Right ventricle myocardium inferior (tissue), 1 donor: ENCODE results near the gene ADGRD1. TPM values are rescaled to one million over a fixed set of nuclear protein-coding genes. Genes with fewer than 3 reads are reported as not detected.
A peak's percentile ranks its signal among the peaks of the same experiment; 100 is the strongest.

Source experiments
- ATAC-seq: fragments of 200-7000 bp; cut with Tn5 transposase; one replicate; pipeline ENCODE4 v1.9.1; 2020; ENCODE audit warnings: mild to moderate bottlenecking, moderate library complexity
- DNase-seq: peaks from one replicate; pipeline ENCODE4 v3.0.0; 2021; ENCODE audit errors: missing footprints
- intact Hi-C: fragments of 100-400 bp; cut with DNase I; formaldehyde crosslinking; loops from one replicate; pipeline ENCODE4 v1.11.0; 2022
- total RNA-seq: library from RNA; stranded (reverse); fragmentation: NEBNext Ultra II Directional; extraction: Animal tissue kit (Norgen Biotek cat#: 25700); gene quantifications from one replicate; pipeline ENCODE4 v1.2.1, GENCODE V29; 2021
- donor health status: DM: no; HTN: yes; CAD: no; lungs with severe emphysema.

The ADGRD1 gene
- total RNA-seq, 1 donor from 2014 or later: 89.1 TPM

DNA sequence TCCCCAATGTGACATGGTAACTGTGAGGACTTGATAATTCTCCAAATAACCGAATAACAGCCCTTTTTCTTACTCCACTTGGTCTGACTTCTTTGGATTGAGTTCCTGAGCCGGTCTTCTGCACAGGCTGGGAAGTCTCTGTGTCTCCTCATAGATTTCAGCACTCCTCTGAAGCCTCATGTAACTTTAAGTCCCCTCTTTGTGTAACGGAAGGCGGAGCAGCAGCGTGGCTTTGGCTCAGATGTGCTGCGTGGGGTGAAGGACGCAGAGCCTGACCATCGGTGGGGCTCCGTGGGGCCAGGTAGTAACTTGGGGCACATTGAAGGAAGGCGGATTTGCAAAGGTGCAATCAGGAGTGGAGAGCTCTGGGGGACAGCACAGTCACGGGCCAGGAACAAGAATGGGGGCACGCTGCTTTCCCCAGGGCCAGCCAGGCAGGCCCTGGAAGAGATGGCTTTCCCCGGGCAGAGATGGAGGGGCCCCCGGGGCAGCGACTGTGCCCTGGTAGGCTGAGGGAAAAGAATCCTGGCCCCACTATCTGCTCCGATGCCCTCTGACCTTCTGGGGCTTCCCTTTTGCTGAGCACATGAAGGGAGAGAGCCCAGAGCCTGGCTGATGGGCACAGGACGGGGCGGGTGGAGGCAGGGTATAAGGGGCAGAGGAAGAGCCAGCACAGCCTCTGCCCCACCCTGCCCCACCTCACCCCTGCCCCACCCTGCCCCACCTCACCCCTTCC lies 56.9 kb downstream of the ADGRD1 start:
- intact Hi-C loops: no loop called here
- ATAC-seq (peak; percentile 9), DNase-seq (peak; percentile 71)

GRCh38 chr12:131011165-131012079 lies 57.7 kb downstream of the ADGRD1 start:
- intact Hi-C loops: no loop called here
- ATAC-seq (peak; percentile 33), DNase-seq (peak; percentile 76)

DNA sequence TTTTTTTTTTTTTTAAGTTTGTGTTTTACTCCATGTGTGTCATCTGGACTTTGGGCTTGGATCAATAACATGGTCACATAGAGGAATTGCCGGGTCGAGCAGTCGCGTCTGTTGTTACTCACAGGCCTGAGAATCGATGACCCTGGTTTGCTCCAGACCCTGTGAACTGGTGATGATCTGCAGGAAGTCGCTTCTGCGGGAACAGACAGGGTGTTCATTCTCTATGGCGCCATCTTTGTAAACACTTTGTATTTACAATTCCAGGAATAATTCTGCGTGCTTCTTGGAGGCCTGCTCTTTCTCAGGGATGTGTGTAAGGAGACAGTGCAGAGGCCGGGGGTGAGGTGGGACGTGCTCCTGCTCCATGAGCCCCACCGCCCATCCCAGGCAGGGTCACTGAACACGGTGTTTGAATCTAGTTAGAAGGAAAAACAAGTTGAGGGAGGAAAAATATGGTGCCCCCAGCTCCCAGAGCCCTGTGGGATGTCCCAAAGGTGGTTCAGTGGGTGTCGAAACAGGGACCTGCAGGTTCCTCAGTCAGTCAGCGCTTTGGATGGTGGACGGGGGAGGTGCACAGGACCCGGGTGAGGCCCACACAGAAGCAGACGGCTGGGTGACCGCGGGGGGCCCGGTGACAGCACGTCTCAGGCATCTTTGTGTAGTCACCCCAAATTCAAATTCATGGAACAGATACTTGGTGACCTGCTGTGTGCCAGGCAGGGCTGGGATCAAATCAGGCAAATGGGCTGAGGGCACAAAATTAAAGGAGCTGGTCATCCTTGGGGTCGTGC lies 58.8 kb downstream of the ADGRD1 start:
- peak; percentile 58 for DNase-seq
- intact Hi-C loops: no loop called here
- ATAC-seq: no peak

DNA sequence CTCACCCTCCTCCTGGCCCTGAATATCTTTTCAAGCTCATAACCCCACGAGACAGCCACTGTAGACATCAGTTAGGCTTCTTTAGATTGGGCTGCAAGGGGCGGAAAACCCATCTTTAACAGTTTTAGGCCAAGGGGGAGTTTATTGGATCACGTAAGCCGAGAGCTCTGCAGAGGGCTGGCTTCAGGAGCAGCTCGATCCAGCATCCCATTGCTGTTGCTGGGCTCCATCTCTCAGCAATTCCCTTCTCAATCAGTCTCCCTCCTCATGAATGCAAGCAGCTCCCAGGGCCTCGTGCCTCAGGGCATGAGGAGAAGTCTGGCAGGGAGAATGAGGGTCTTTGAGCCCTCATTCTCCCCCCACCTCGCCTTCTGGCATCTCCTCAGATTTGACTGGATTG lies 59.4 kb downstream of the ADGRD1 start:
- ATAC-seq (no peak), DNase-seq (peak; percentile 11)

DNA sequence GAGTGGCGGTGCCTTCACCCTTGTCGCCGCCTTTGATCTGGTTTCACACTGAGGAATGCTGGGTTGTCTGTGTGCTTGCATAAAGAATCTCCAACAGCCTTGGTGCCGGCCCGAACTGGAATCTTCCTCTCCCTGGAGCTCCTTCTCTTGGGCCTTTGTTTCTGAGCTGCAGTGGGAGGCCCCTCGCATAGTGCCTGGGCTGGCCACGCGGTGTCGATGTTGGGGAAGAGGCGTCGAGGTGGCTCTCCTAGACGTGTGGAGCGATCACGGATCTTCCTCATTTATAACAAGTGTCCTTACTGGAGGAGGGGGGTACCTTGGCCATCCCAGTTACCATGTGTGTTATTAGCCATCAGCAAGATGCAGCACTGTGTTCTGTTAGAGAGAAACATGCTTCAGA lies 60.6 kb downstream of the ADGRD1 start:
- intact Hi-C loops: no loop called here
- no peak for ATAC-seq
- peak; percentile 17 for DNase-seq

More for the DNA sequence above, 59.4 kb downstream of the ADGRD1 start:
- intact Hi-C loops: no loop called here

GRCh38 chr12:131015581-131016337 lies 62.1 kb downstream of the ADGRD1 start:
- DNase-seq (no peak), ATAC-seq (no peak)
- intact Hi-C loops: no loop called here

- DNase-seq (no peak), ATAC-seq (no peak)
- intact Hi-C loops: no loop called here
These were observed 63.8 kb downstream of the ADGRD1 start for GRCh38 chr12:131017477-131017991.

DNA sequence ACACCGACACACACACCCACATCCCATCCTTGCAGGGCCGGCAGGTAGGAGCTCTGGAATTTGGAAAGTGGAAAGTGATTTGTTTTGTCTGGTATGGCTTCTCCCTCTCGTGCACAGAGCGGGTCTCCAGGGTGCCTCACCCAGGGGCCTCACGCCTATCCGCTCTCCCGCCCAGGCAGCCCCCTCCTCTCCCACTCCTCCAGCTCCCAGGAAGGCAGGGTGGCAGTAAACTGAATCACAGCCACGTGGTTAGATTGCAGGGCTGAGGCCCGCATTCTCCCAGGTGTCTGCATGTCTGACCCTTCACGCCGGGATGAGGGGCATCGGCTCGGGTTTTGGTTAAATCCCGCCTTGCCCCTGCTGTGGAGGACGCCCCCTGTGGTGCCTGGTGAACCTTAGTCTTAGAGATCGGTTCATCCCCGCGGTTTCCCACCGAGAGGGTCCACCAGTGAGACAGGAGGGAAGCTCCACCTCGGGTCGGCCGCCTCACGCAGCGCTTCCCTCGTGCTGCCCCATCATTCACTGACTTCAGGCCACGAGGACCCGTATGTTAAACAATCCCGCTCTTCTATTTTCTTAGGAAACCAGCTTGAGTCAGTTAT lies 64.4 kb downstream of the ADGRD1 start:
- no peak for DNase-seq
- no peak for ATAC-seq
- intact Hi-C loops: no loop called here

- ATAC-seq (no peak), DNase-seq (no peak)
- intact Hi-C loops: no loop called here
These were observed 65.2 kb downstream of the ADGRD1 start for GRCh38 chr12:131018808-131019397.

GRCh38 chr12:131020326-131021153 lies 66.8 kb downstream of the ADGRD1 start:
- DNase-seq (no peak), ATAC-seq (no peak)
- intact Hi-C loops: no loop called here

DNA sequence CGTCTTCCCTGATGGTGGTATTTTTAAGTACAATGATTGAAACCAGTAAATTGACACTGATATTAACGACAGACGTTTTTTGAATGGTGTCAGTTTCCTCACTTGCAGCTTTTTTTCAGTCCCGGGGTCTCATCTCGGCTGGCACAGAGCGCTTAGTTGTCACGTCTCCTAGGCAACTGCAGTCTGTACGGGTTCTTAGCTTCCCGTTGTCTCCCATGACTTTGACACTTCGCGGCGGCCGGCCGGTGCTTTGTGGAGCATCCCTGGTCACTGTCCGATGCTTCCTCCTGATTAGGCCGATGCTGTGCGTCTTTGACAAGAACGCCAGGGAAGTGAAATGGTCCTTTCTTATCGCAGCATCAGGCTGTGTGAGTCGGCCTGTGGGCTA lies 67.4 kb downstream of the ADGRD1 start:
- no peak for ATAC-seq
- intact Hi-C loops: no loop called here
- no peak for DNase-seq

GRCh38 chr12:131024026-131024425 lies 70.3 kb downstream of the ADGRD1 start:
- DNase-seq (no peak), ATAC-seq (no peak)
- intact Hi-C loops: no loop called here

GRCh38 chr12:131024721-131025120 lies 71.0 kb downstream of the ADGRD1 start:
- DNase-seq: no peak
- ATAC-seq: no peak
- intact Hi-C loops: no loop called here

- intact Hi-C loops: no loop called here
- ATAC-seq (no peak), DNase-seq (no peak)
These were observed 71.5 kb downstream of the ADGRD1 start for GRCh38 chr12:131025234-131025633.

DNA sequence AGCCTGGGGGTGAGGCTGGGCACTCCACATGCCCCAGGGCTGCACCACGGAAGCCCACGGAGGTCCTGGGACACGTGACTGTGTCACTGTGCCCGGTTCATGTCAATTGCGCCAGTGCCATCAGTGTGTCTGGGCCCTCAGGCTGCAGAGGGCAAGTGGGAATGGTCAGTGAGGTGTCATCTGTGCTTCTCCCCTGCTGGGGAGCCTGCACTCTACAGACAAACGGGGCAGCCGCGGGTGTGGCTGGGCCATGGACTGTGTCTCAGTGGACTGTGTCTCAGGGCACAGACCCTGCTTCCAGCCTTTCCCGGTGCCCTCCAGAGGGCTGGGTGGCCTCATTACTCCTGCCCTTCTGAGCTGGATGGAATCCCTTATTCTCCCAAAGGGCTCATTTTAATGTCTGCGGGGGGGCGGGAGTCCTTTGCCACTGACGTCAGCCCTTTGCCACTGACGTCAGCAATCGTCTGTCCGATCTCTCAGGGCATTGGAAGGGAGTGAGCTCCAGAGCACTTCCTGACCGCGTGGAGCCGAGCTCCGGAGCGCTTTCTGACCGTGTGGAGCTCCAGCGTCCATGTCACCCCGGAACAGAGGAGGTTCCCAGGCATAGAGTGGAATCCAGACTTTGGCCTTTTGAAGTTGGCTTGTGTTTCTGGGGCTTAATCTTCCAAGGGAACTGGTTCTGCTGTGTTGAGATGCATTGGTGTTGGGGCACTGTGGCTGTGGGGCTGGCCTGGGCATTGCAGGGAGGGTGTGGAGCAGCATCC lies 72.4 kb downstream of the ADGRD1 start:
- intact Hi-C loops: no loop called here
- ATAC-seq (peak; percentile 62), DNase-seq (no peak)

GRCh38 chr12:131026754-131027153 lies 73.0 kb downstream of the ADGRD1 start:
- intact Hi-C loops: no loop called here
- DNase-seq (no peak), ATAC-seq (no peak)
